Astrocyte (in vitro differentiated cells and primary cell): ENCODE data around the gene SDK1. TPM values are rescaled to one million over a fixed set of nuclear protein-coding genes. Genes with fewer than 3 reads are reported as not detected.

Experiments
- DNase-seq: peaks from one replicate; pipeline ENCODE4 v3.0.0-alpha.2; 2010; ENCODE audit warnings: low read depth
- FAIRE-seq: peaks from 2 replicates; lab custom pipeline; 2011; peaks lifted over from hg19 to GRCh38; lab: Jason Lieb, UNC
- H2AFZ ChIP-seq: 2 replicates; pipeline ENCODE4 v1.6.0; 2012; ENCODE audit warnings: low read depth, low read length, inconsistent platforms
- H3K27ac ChIP-seq: 2 replicates; pipeline ENCODE4 v1.5.1; 2011; ENCODE audit warnings: low read depth, low read length, inconsistent platforms
- H3K27me3 ChIP-seq: 2 replicates; pipeline ENCODE4 v1.6.0; 2011; ENCODE audit warnings: low read length, inconsistent platforms; ENCODE audit not compliant: insufficient read depth
- H3K36me3 ChIP-seq: 2 replicates; pipeline ENCODE4 v1.5.1; 2011; ENCODE audit warnings: low read length, inconsistent platforms; ENCODE audit not compliant: insufficient read depth
- H3K4me1 ChIP-seq: 2 replicates; pipeline ENCODE4 v1.5.1; 2011; ENCODE audit warnings: low read length, inconsistent platforms; ENCODE audit not compliant: insufficient read depth
- H3K4me2 ChIP-seq: 2 replicates; pipeline ENCODE4 v1.6.0; 2012; ENCODE audit warnings: low read length, inconsistent platforms
- H3K4me3 ChIP-seq: 2 replicates; pipeline ENCODE4 v1.5.1; 2011; ENCODE audit warnings: low read depth, mild to moderate bottlenecking, low read length, inconsistent platforms; ENCODE audit not compliant: insufficient read depth
- H3K79me2 ChIP-seq: 2 replicates; pipeline ENCODE4 v1.6.0; 2012; ENCODE audit warnings: mild to moderate bottlenecking, low read length, inconsistent platforms; ENCODE audit not compliant: insufficient read depth
- H3K9ac ChIP-seq: 2 replicates; pipeline ENCODE4 v1.6.0; 2012; ENCODE audit warnings: mild to moderate bottlenecking, low read length, inconsistent platforms
- H3K9me3 ChIP-seq: 2 replicates; pipeline ENCODE4 v1.5.1; 2012; ENCODE audit warnings: low read depth, mild to moderate bottlenecking, low read length, inconsistent platforms; ENCODE audit not compliant: insufficient read depth
- H4K20me1 ChIP-seq: 2 replicates; pipeline ENCODE4 v1.6.0; 2012; ENCODE audit warnings: low read length, inconsistent platforms; ENCODE audit not compliant: insufficient read depth
- H3K27ac Mint-ChIP-seq: one replicate; pipeline ENCODE4 v1.8.0; 2021; ENCODE audit warnings: mild to moderate bottlenecking, mixed read lengths; ENCODE audit not compliant: unreplicated experiment
- H3K27me3 Mint-ChIP-seq: one replicate; pipeline ENCODE4 v1.8.0; 2021; ENCODE audit warnings: low read depth, mixed read lengths; ENCODE audit not compliant: unreplicated experiment
- H3K36me3 Mint-ChIP-seq: one replicate; pipeline ENCODE4 v1.8.0; 2021; ENCODE audit warnings: low read depth, mixed read lengths; ENCODE audit not compliant: unreplicated experiment
- H3K4me1 Mint-ChIP-seq: one replicate; pipeline ENCODE4 v1.8.0; 2021; ENCODE audit warnings: low read depth, mixed read lengths; ENCODE audit not compliant: unreplicated experiment
- H3K4me3 Mint-ChIP-seq: one replicate; pipeline ENCODE4 v1.8.0; 2021; ENCODE audit warnings: mild to moderate bottlenecking, moderate library complexity, mixed read lengths; ENCODE audit not compliant: unreplicated experiment
- H3K9me3 Mint-ChIP-seq: one replicate; pipeline ENCODE4 v1.8.0; 2021; ENCODE audit warnings: mild to moderate bottlenecking, mixed read lengths; ENCODE audit not compliant: unreplicated experiment
- CTCF ChIP-seq: IDR thresholded peaks from 2 replicates; pipeline ENCODE4 v1.5.1; 2011; ENCODE audit warnings: low read depth, mild to moderate bottlenecking, inconsistent platforms, low read length, moderate library complexity; ENCODE audit not compliant: insufficient read depth
- EZH2 ChIP-seq: IDR thresholded peaks from 2 replicates; pipeline ENCODE4 v1.6.1; 2012; ENCODE audit warnings: mild to moderate bottlenecking, low read length, inconsistent platforms; ENCODE audit not compliant: insufficient read depth
- total RNA-seq: library from RNA; stranded (reverse); gene quantifications from 2 replicates; pipeline ENCODE4 v1.2.1, GENCODE V29; 2021

Gene SDK1
- total RNA-seq, 1 donor from 2014 or later = 4.2 TPM

- H4K20me1 ChIP-seq = no peaks in the 10 kb centered on the region
- H3K27ac ChIP-seq = no peak overlapping the region
- no peaks in the 10 kb centered on the region for H3K27me3 ChIP-seq
- H3K4me2 ChIP-seq = no peak overlapping the region
- no peak overlapping the region for H3K9ac ChIP-seq
- no peak overlapping the region for H2AFZ ChIP-seq
- H3K4me3 Mint-ChIP-seq = no peak overlapping the region
- H3K36me3 Mint-ChIP-seq = peaks cover 4% of the 10 kb centered on the region
- TF ChIP-seq EZH2 (no peak), CTCF (no peak)
- H3K9me3 ChIP-seq = no peaks in the 10 kb centered on the region
- peaks cover 3% of the 10 kb centered on the region for H3K4me1 Mint-ChIP-seq
- no peak overlapping the region for H3K27ac Mint-ChIP-seq
- H3K4me1 ChIP-seq = no peaks in the 10 kb centered on the region
- H3K27me3 Mint-ChIP-seq = peaks cover 15% of the 10 kb centered on the region
- no peak overlapping the region for H3K4me3 ChIP-seq
- H3K9me3 Mint-ChIP-seq = no peaks in the 10 kb centered on the region
- H3K79me2 ChIP-seq = no peaks in the 10 kb centered on the region
- no peak for FAIRE-seq
- no peaks in the 10 kb centered on the region for H3K36me3 ChIP-seq
- peak; percentile 11 for DNase-seq
Measured at GRCh38 chr7:4227105-4228010, 926.3 kb downstream of the SDK1 start.

- FAIRE-seq = no peak
- Mint-ChIP-seq H3K27me3 (peaks cover 23% of the 10 kb centered on the region), H3K27ac (no peak overlapping the region), H3K4me3 (no peak overlapping the region), H3K9me3 (no peaks in the 10 kb centered on the region), H3K4me1 (peaks cover 3% of the 10 kb centered on the region), H3K36me3 (no peaks in the 10 kb centered on the region)
- Histone ChIP-seq H2AFZ (no peak overlapping the region), H3K4me3 (no peak overlapping the region), H4K20me1 (no peaks in the 10 kb centered on the region), H3K4me2 (no peak overlapping the region), H3K9me3 (no peaks in the 10 kb centered on the region), H3K36me3 (no peaks in the 10 kb centered on the region), H3K9ac (no peak overlapping the region), H3K27ac (no peak overlapping the region), H3K79me2 (no peaks in the 10 kb centered on the region), H3K4me1 (no peaks in the 10 kb centered on the region), H3K27me3 (no peaks in the 10 kb centered on the region)
- TF ChIP-seq CTCF = no peak
- no peak for TF ChIP-seq EZH2
- no peak for DNase-seq
Measured at GRCh38 chr7:4230352-4230751, 929.3 kb downstream of the SDK1 start.

GRCh38 chr7:4233146-4233545 is 932.1 kb downstream of the SDK1 start:
- no peaks in the 10 kb centered on the region for H3K9me3 Mint-ChIP-seq
- H3K27me3 Mint-ChIP-seq = peaks cover 35% of the 10 kb centered on the region
- no peak for DNase-seq

More at GRCh38 chr7:4233146-4233545, 932.1 kb downstream of the SDK1 start:
- H4K20me1 ChIP-seq = no peaks in the 10 kb centered on the region
- no peaks in the 10 kb centered on the region for H3K27me3 ChIP-seq
- TF ChIP-seq CTCF = no peak
- no peak for TF ChIP-seq EZH2
- no peaks in the 10 kb centered on the region for H3K9me3 ChIP-seq
- H3K4me1 Mint-ChIP-seq = peaks cover 1% of the 10 kb centered on the region
- no peak for FAIRE-seq
- no peak overlapping the region for H3K27ac ChIP-seq
- no peak overlapping the region for H3K4me3 ChIP-seq
- no peak overlapping the region for H3K4me3 Mint-ChIP-seq
- no peak overlapping the region for H3K4me2 ChIP-seq
- no peaks in the 10 kb centered on the region for H3K79me2 ChIP-seq
- peaks cover 2% of the 10 kb centered on the region for H3K36me3 Mint-ChIP-seq
- no peak overlapping the region for H3K27ac Mint-ChIP-seq
- H3K4me1 ChIP-seq = no peaks in the 10 kb centered on the region
- H3K9ac ChIP-seq = no peak overlapping the region
- H3K36me3 ChIP-seq = no peaks in the 10 kb centered on the region
- no peak overlapping the region for H2AFZ ChIP-seq
